SU-DHL-6 (cell line): ENCODE measurements around the gene RXRG.

Source experiments
- H2AFZ ChIP-seq: fragments of 200-600 bp; sonication (generic); 2 replicates; pipeline ENCODE4 v1.6.1; 2014; ENCODE audit warnings: low read depth, mild to moderate bottlenecking, moderate library complexity, mixed read lengths, antibody characterized with exemption, low read length; ENCODE audit not compliant: severe bottlenecking
- H3F3A ChIP-seq: fragments of 200-600 bp; shearing (Covaris generic); 2 replicates; pipeline ENCODE4 v1.6.0; 2016; ENCODE audit warnings: antibody characterized with exemption, mild to moderate bottlenecking; ENCODE audit not compliant: insufficient read depth
- H3K27ac ChIP-seq: fragments of 200-600 bp; sonication (generic); 2 replicates; pipeline ENCODE4 v1.5.1; 2016; ENCODE audit warnings: low read depth, mild to moderate bottlenecking, low read length, moderate library complexity, mixed read lengths
- H3K27me3 ChIP-seq: fragments of 200-600 bp; sonication (generic), shearing (Covaris generic); 2 replicates; pipeline ENCODE4 v1.6.0; 2014; ENCODE audit warnings: mild to moderate bottlenecking, low read length
- H3K36me3 ChIP-seq: fragments of 200-600 bp; sonication (generic); 2 replicates; pipeline ENCODE4 v1.6.1; 2014; ENCODE audit warnings: mild to moderate bottlenecking, low read length, mixed read lengths
- H3K4me2 ChIP-seq: fragments of 300-600, 200-600 bp; shearing (Covaris generic), sonication (generic); 2 replicates; pipeline ENCODE4 v1.6.0; 2014; ENCODE audit warnings: low read length, low read depth, mild to moderate bottlenecking; ENCODE audit not compliant: poor library complexity, severe bottlenecking
- H3K4me3 ChIP-seq: fragments of 200-600 bp; sonication (generic); 2 replicates; pipeline ENCODE4 v1.5.1; 2014; ENCODE audit warnings: antibody characterized with exemption, low read length, mild to moderate bottlenecking, mixed read lengths; ENCODE audit not compliant: insufficient read depth, poor library complexity, severe bottlenecking
- H3K79me2 ChIP-seq: fragments of 200-600 bp; sonication (generic); 2 replicates; pipeline ENCODE4 v1.6.1; 2014; ENCODE audit warnings: mild to moderate bottlenecking, low read length, moderate library complexity; ENCODE audit not compliant: insufficient read depth
- H3K9ac ChIP-seq: fragments of 200-600 bp; sonication (generic); 2 replicates; pipeline ENCODE4 v1.7.0; 2014; ENCODE audit warnings: mild to moderate bottlenecking, low read length
- H3K9me2 ChIP-seq: fragments of 200-600 bp; sonication (generic); replicated peaks from 2 replicates; pipeline ENCODE4 v1.6.1; 2014; ENCODE audit warnings: low read length; ENCODE audit not compliant: insufficient read depth
- H3K9me3 ChIP-seq: fragments of 200-600 bp; sonication (generic); 2 replicates; pipeline ENCODE4 v1.6.1; 2014; ENCODE audit warnings: low read length, mixed read lengths; ENCODE audit not compliant: insufficient read depth
- H4K20me1 ChIP-seq: fragments of 200-600 bp; sonication (generic); 2 replicates; pipeline ENCODE4 v1.6.1; 2014; ENCODE audit warnings: low read depth, mild to moderate bottlenecking, antibody characterized with exemption, low read length, moderate library complexity, mixed read lengths
- CTCF ChIP-seq: fragments of 200-600 bp; sonication (generic); IDR thresholded peaks from one replicate; pipeline ENCODE4 v1.5.1; 2017; ENCODE audit warnings: antibody characterized with exemption, mild to moderate bottlenecking, low read length, moderate library complexity; ENCODE audit not compliant: insufficient read depth, poor library complexity, severe bottlenecking
- EZH2phosphoT487 ChIP-seq: fragments of 200-600 bp; sonication (generic), shearing (Covaris generic); conservative IDR thresholded peaks from 2 replicates; pipeline ENCODE4 v1.6.1; 2018; ENCODE audit warnings: mild to moderate bottlenecking, antibody characterized with exemption, low read length, moderate library complexity, mixed read lengths

RXRG gene

GRCh38 chr1:165474196-165474595 lies 29.3 kb upstream of the RXRG start:
- Histone ChIP-seq H3K36me3 (no peaks in the 10 kb centered on the region), H3K27me3 (no peaks in the 10 kb centered on the region), H3K9ac (no peak overlapping the region)

GRCh38 chr1:165473081-165473480 lies 28.2 kb upstream of the RXRG start:
- no peaks in the 10 kb centered on the region for H3K9me3 ChIP-seq
- no peaks in the 10 kb centered on the region for H3F3A ChIP-seq
- no peaks in the 10 kb centered on the region for H3K36me3 ChIP-seq
- H3K9ac ChIP-seq: no peak overlapping the region
- no peak overlapping the region for H3K27ac ChIP-seq
- H3K4me2 ChIP-seq: no peak overlapping the region
- H4K20me1 ChIP-seq: no peaks in the 10 kb centered on the region
- TF ChIP-seq CTCF: no peak
- TF ChIP-seq EZH2phosphoT487: no peak
- no peaks in the 10 kb centered on the region for H3K79me2 ChIP-seq
- H3K4me3 ChIP-seq: no peak overlapping the region
- no peak overlapping the region for H2AFZ ChIP-seq
- H3K27me3 ChIP-seq: no peaks in the 10 kb centered on the region
- no peaks in the 10 kb centered on the region for H3K9me2 ChIP-seq

More at GRCh38 chr1:165474196-165474595, 29.3 kb upstream of the RXRG start:
- H3F3A ChIP-seq: no peaks in the 10 kb centered on the region
- H3K9me3 ChIP-seq: no peaks in the 10 kb centered on the region
- no peak overlapping the region for H3K4me3 ChIP-seq
- H3K79me2 ChIP-seq: no peaks in the 10 kb centered on the region
- no peak overlapping the region for H3K27ac ChIP-seq
- H3K9me2 ChIP-seq: no peaks in the 10 kb centered on the region
- no peaks in the 10 kb centered on the region for H4K20me1 ChIP-seq
- H2AFZ ChIP-seq: no peak overlapping the region
- no peak overlapping the region for H3K4me2 ChIP-seq
- no peak for TF ChIP-seq CTCF
- TF ChIP-seq EZH2phosphoT487: no peak

- no peaks in the 10 kb centered on the region for H3K27me3 ChIP-seq
- no peaks in the 10 kb centered on the region for H3K36me3 ChIP-seq
- H3K4me2 ChIP-seq: no peak overlapping the region
- no peak overlapping the region for H3K27ac ChIP-seq
- no peaks in the 10 kb centered on the region for H3F3A ChIP-seq
- H3K9me3 ChIP-seq: no peaks in the 10 kb centered on the region
- H3K79me2 ChIP-seq: no peaks in the 10 kb centered on the region
- no peak for TF ChIP-seq EZH2phosphoT487
- no peak for TF ChIP-seq CTCF
- no peaks in the 10 kb centered on the region for H3K9me2 ChIP-seq
- H3K9ac ChIP-seq: no peak overlapping the region
- no peaks in the 10 kb centered on the region for H4K20me1 ChIP-seq
- no peak overlapping the region for H2AFZ ChIP-seq
- H3K4me3 ChIP-seq: no peak overlapping the region
Measured at GRCh38 chr1:165468726-165469249, 23.9 kb upstream of the RXRG start.
